HEK293 (cell line): ENCODE results near the gene INPP5A.

Experiments used
- CTCF ChIA-PET: fragments of 350-600 bp; formaldehyde crosslinking; extraction: SDS; loops from one replicate; lab custom pipeline; 2021; ENCODE audit warnings: antibody characterized with exemption; lab: Yijun Ruan, JAX
- POLR2A ChIA-PET: fragments of 300-600 bp; formaldehyde crosslinking; extraction: SDS; loops from one replicate; lab custom pipeline; 2020; ENCODE audit warnings: antibody characterized with exemption, inconsistent platforms; lab: Yijun Ruan, JAX
- H3K27ac ChIP-seq: fragments of 200-500 bp; sonication (Bioruptor generic); 2 replicates; pipeline ENCODE4 v1.5.1; 2014; ENCODE audit warnings: low read depth, low read length, control low read depth, inconsistent platforms; ENCODE audit errors: extremely low read depth
- H3K36me3 ChIP-seq, 2 experiments: fragments of 200-500 bp in 1 of 2; sonication (Bioruptor generic) in 1 of 2; 1 replicate in 1 of 2; 2 replicates in 1 of 2; pipeline ENCODE4 v1.5.1; 2014 to 2017; ENCODE audit warnings: inconsistent platforms in 2 of 2, low read length in 2 of 2; ENCODE audit not compliant: control insufficient read depth in 2 of 2, insufficient read depth in 1 of 2
- H3K4me1 ChIP-seq: fragments of 200-500 bp; sonication (Bioruptor generic); 2 replicates; pipeline ENCODE4 v1.5.1; 2014; ENCODE audit warnings: mild to moderate bottlenecking, low read length, inconsistent platforms; ENCODE audit not compliant: control insufficient read depth, insufficient read depth
- H3K4me3 ChIP-seq: 2 replicates; pipeline ENCODE4 v1.5.1; 2011; ENCODE audit warnings: low read depth, mild to moderate bottlenecking, control low read depth, low read length, moderate library complexity
- H3K9me3 ChIP-seq: fragments of 200-500 bp; sonication (Bioruptor generic); 2 replicates; pipeline ENCODE4 v1.5.1; 2014; ENCODE audit warnings: low read depth, low read length, inconsistent platforms; ENCODE audit not compliant: control insufficient read depth, insufficient read depth
- GFI1B ChIP-seq: fragments of 450-650 bp; formaldehyde crosslinking; IDR thresholded peaks from 2 replicates; pipeline ENCODE4 v1.5.1; 2016; ENCODE audit warnings: missing biosample characterization, missing genetic modification characterization
- GLI2 ChIP-seq: fragments of 450-650 bp; formaldehyde crosslinking; IDR thresholded peaks from 2 replicates; pipeline ENCODE4; 2017; ENCODE audit warnings: missing biosample characterization, missing genetic modification characterization, low read depth, borderline replicate concordance
- GLI4 ChIP-seq: fragments of 450-650 bp; formaldehyde crosslinking; IDR thresholded peaks from 2 replicates; pipeline ENCODE4 v1.5.1; 2016; ENCODE audit warnings: missing biosample characterization, missing genetic modification characterization
- MYNN ChIP-seq: fragments of 450-650 bp; formaldehyde crosslinking; IDR thresholded peaks from 2 replicates; pipeline ENCODE4 v1.5.1; 2016; ENCODE audit warnings: missing biosample characterization, missing genetic modification characterization, borderline replicate concordance
- MZF1 ChIP-seq: fragments of 450-650 bp; formaldehyde crosslinking; IDR thresholded peaks from 2 replicates; pipeline ENCODE4 v1.5.1; 2017; ENCODE audit warnings: missing biosample characterization, missing genetic modification characterization, borderline replicate concordance
- OSR2 ChIP-seq: fragments of 450-650 bp; formaldehyde crosslinking; IDR thresholded peaks from 2 replicates; pipeline ENCODE4 v1.5.1; 2016; ENCODE audit warnings: missing biosample characterization, missing genetic modification characterization
- ZBTB17 ChIP-seq: fragments of 450-650 bp; formaldehyde crosslinking; IDR thresholded peaks from 2 replicates; pipeline ENCODE4 v1.5.1; 2016; ENCODE audit warnings: missing biosample characterization, missing genetic modification characterization
- ZBTB21 ChIP-seq: fragments of 450-650 bp; formaldehyde crosslinking; IDR thresholded peaks from 2 replicates; pipeline ENCODE4 v1.5.1; 2017; ENCODE audit warnings: missing biosample characterization, missing genetic modification characterization
- ZEB2 ChIP-seq: fragments of 450-650 bp; formaldehyde crosslinking; IDR thresholded peaks from 2 replicates; pipeline ENCODE4 v1.5.1; 2016; ENCODE audit warnings: missing biosample characterization, missing genetic modification characterization
- ZNF133 ChIP-seq: fragments of 450-650 bp; formaldehyde crosslinking; IDR thresholded peaks from 2 replicates; pipeline ENCODE4 v1.5.1; 2016; ENCODE audit warnings: missing biosample characterization, missing genetic modification characterization
- ZNF2 ChIP-seq: fragments of 450-650 bp; formaldehyde crosslinking; IDR thresholded peaks from 2 replicates; pipeline ENCODE4 v1.5.1; 2016; ENCODE audit warnings: missing biosample characterization, missing genetic modification characterization
- ZNF350 ChIP-seq: fragments of 450-650 bp; formaldehyde crosslinking; IDR thresholded peaks from 2 replicates; pipeline ENCODE4 v1.5.0; 2017; ENCODE audit warnings: missing biosample characterization, mild to moderate bottlenecking, missing genetic modification characterization
- ZNF37A ChIP-seq: fragments of 450-650 bp; IDR thresholded peaks from 2 replicates; pipeline ENCODE4 v1.5.1; 2018; ENCODE audit warnings: missing biosample characterization, missing genetic modification characterization
- ZNF473 ChIP-seq: fragments of 450-650 bp; formaldehyde crosslinking; IDR thresholded peaks from 2 replicates; pipeline ENCODE4 v1.5.1; 2017; ENCODE audit warnings: missing biosample characterization, missing genetic modification characterization
- ZNF544 ChIP-seq: fragments of 450-650 bp; formaldehyde crosslinking; IDR thresholded peaks from 2 replicates; pipeline ENCODE4 v1.5.0; 2017; ENCODE audit warnings: missing biosample characterization, missing genetic modification characterization
- ZNF548 ChIP-seq: fragments of 450-650 bp; formaldehyde crosslinking; IDR thresholded peaks from 2 replicates; pipeline ENCODE4 v1.5.1; 2016; ENCODE audit warnings: missing biosample characterization, missing genetic modification characterization
- ZNF561 ChIP-seq: fragments of 450-650 bp; IDR thresholded peaks from 2 replicates; pipeline ENCODE4 v1.5.1; 2018; ENCODE audit warnings: missing biosample characterization, missing genetic modification characterization, borderline replicate concordance
- ZNF585B ChIP-seq: fragments of 450-650 bp; formaldehyde crosslinking; IDR thresholded peaks from 2 replicates; pipeline ENCODE4 v1.5.1; 2016; ENCODE audit warnings: missing biosample characterization, missing genetic modification characterization
- ZNF76 ChIP-seq: fragments of 450-650 bp; formaldehyde crosslinking; IDR thresholded peaks from 2 replicates; pipeline ENCODE4; 2016; ENCODE audit warnings: low read depth, missing biosample characterization, missing genetic modification characterization, borderline replicate concordance
- ZNF777 ChIP-seq: fragments of 450-650 bp; formaldehyde crosslinking; IDR thresholded peaks from 2 replicates; pipeline ENCODE4 v1.5.1; 2017; ENCODE audit warnings: missing biosample characterization, missing genetic modification characterization, borderline replicate concordance
- ZNF785 ChIP-seq: fragments of 450-650 bp; formaldehyde crosslinking; IDR thresholded peaks from 2 replicates; pipeline ENCODE4 v1.5.1; 2016; ENCODE audit warnings: missing biosample characterization, missing genetic modification characterization
- ZSCAN23 ChIP-seq: fragments of 450-650 bp; formaldehyde crosslinking; IDR thresholded peaks from 2 replicates; pipeline ENCODE4 v1.5.1; 2016; ENCODE audit warnings: missing biosample characterization, missing genetic modification characterization
- TF ChIP-seq, protein P1 (sequence below): fragments of 450-650 bp; formaldehyde crosslinking; IDR thresholded peaks from 2 replicates; pipeline ENCODE4 v1.5.1; 2017; ENCODE audit warnings: missing biosample characterization, missing genetic modification characterization
- TF ChIP-seq, protein P2 (sequence below): fragments of 450-650 bp; formaldehyde crosslinking; IDR thresholded peaks from 2 replicates; pipeline ENCODE4 v1.5.1; 2016; ENCODE audit warnings: missing biosample characterization, missing genetic modification characterization
- TF ChIP-seq, protein P3 (sequence below): fragments of 450-650 bp; formaldehyde crosslinking; IDR thresholded peaks from 2 replicates; pipeline ENCODE4 v1.5.1; 2017; ENCODE audit warnings: missing biosample characterization, missing genetic modification characterization
- TF ChIP-seq, protein P4 (sequence below): fragments of 450-650 bp; formaldehyde crosslinking; IDR thresholded peaks from 2 replicates; pipeline ENCODE4 v1.5.1; 2016; ENCODE audit warnings: missing biosample characterization, missing genetic modification characterization, low read depth
- TF ChIP-seq, protein P5 (sequence below): fragments of 450-650 bp; formaldehyde crosslinking; IDR thresholded peaks from 2 replicates; pipeline ENCODE4 v1.5.1; 2017; ENCODE audit warnings: missing biosample characterization, missing genetic modification characterization

INPP5A gene

DNA sequence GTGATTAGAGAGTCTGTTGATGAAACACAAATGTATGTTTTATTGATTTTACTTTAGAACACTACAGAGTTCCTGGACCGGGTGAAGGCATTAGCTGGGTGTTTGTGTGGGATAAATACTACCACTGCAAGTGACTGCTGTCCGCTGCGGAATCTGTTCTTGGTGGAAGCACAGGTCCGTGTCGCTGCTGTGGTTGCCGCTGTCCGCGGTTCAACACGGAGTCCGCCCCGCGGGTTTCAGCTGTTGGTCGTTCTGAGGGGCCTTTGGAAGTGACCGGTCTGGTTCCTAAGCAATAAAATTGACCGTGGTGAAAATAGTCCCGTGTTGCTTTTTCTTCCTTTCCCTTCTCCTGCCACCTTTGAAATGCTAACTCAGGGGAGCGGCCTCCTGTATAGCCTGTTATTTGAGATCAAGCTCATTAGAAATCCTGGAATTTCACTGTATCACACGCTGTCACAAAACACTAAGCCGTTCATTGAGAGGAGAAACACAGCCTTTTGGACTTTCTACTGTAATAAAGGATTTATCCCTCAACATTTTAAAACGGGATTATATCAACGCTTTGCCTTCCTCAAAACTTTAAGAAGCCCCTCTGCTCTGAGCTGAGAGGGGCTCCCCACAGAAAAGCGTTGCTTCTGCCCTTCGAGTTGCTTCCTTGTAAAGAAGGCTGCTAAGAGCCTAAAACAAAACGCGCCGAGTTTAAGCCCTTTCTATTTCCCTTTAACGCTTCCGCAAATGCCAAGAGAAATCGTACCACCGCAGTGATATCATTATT lies 245.8 kb downstream of the INPP5A start:
- Histone ChIP-seq H3K36me3 (no peaks in the 10 kb centered on the region), H3K9me3 (no peaks in the 10 kb centered on the region), H3K4me1 (peaks cover 3% of the 10 kb centered on the region), H3K4me3 (no peak overlapping the region), H3K27ac (no peak overlapping the region)
- CTCF ChIA-PET = no interaction called here
- POLR2A ChIA-PET = no interaction called here
- TF ChIP-seq ZEB2 (tag by site-specific recombination) (no peak), ZBTB21 (no peak), MYNN (no peak), GLI2 (tag by site-specific recombination) (no peak), ZNF585B (tag by site-specific recombination) (no peak), ZNF561 (tag by site-specific recombination) (no peak), ZNF37A (no peak), ZBTB17 (tag by site-specific recombination) (no peak), ZNF350 (tag by site-specific recombination) (no peak), ZNF777 (tag by site-specific recombination) (no peak), GFI1B (tag by site-specific recombination) (no peak), GLI4 (tag by site-specific recombination) (no peak), ZNF76 (tag by site-specific recombination) (no peak), OSR2 (no peak), ZNF548 (no peak), ZNF2 (tag by site-specific recombination) (no peak), ZNF133 (tag by site-specific recombination) (no peak)
- TF ChIP-seq, protein P1, sequence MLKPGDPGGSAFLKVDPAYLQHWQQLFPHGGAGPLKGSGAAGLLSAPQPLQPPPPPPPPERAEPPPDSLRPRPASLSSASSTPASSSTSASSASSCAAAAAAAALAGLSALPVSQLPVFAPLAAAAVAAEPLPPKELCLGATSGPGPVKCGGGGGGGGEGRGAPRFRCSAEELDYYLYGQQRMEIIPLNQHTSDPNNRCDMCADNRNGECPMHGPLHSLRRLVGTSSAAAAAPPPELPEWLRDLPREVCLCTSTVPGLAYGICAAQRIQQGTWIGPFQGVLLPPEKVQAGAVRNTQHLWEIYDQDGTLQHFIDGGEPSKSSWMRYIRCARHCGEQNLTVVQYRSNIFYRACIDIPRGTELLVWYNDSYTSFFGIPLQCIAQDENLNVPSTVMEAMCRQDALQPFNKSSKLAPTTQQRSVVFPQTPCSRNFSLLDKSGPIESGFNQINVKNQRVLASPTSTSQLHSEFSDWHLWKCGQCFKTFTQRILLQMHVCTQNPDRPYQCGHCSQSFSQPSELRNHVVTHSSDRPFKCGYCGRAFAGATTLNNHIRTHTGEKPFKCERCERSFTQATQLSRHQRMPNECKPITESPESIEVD (tag by site-specific recombination) = no peak
- TF ChIP-seq, protein P2, sequence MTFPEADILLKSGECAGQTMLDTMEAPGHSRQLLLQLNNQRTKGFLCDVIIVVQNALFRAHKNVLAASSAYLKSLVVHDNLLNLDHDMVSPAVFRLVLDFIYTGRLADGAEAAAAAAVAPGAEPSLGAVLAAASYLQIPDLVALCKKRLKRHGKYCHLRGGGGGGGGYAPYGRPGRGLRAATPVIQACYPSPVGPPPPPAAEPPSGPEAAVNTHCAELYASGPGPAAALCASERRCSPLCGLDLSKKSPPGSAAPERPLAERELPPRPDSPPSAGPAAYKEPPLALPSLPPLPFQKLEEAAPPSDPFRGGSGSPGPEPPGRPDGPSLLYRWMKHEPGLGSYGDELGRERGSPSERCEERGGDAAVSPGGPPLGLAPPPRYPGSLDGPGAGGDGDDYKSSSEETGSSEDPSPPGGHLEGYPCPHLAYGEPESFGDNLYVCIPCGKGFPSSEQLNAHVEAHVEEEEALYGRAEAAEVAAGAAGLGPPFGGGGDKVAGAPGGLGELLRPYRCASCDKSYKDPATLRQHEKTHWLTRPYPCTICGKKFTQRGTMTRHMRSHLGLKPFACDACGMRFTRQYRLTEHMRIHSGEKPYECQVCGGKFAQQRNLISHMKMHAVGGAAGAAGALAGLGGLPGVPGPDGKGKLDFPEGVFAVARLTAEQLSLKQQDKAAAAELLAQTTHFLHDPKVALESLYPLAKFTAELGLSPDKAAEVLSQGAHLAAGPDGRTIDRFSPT = no peak

DNA sequence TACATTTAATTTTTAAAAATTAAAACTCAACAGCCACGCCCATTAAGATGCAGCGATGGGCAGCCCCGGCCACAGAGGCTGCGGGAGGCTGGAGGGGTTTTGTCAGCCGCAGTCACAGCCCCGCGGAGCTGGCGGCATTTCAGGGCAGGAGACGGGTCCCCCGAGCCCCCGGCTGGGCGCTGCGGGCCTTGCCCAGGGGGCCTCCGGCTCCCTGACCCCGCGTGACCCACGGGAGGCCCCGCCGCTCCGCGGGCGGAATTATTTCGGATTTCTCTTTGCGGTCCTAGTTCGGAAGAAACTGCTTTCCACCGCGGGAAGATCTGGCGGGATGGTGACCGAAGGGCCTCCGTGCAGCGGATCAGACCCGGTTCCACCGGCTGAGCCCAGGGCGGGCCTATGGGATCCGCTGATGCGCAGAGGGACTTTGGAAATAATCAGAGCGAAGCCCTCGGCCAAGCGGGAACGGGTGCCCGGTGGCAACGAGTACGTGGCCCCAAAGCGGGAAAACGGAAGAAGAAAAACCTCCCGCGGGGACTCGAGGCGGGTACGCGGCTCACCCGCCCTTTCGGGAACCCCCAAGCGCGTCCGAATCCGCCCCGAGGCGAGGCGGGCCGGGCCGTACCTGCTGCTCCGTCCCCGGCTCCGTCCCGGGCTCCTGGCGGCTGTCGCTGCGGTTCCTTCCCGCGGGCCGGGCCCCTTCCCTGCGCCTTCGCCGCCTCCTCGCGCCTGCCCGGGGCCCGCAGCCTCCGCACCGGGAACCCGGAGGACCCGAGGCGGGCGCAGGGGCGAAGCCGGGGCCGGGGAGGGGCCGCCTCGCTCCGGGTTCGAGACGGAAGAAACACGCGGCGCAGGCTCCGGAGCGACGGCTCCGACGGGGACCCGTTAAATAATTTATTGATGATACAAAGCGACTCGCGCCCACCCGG lies 246.6 kb downstream of the INPP5A start:
- Histone ChIP-seq H3K9me3 (no peaks in the 10 kb centered on the region), H3K4me3 (no peak overlapping the region), H3K4me1 (peaks cover 3% of the 10 kb centered on the region), H3K36me3 (no peaks in the 10 kb centered on the region), H3K27ac (no peak overlapping the region)
- ChIA-PET POLR2A (no interaction called here), CTCF (no interaction called here)
- TF ChIP-seq, protein P3, sequence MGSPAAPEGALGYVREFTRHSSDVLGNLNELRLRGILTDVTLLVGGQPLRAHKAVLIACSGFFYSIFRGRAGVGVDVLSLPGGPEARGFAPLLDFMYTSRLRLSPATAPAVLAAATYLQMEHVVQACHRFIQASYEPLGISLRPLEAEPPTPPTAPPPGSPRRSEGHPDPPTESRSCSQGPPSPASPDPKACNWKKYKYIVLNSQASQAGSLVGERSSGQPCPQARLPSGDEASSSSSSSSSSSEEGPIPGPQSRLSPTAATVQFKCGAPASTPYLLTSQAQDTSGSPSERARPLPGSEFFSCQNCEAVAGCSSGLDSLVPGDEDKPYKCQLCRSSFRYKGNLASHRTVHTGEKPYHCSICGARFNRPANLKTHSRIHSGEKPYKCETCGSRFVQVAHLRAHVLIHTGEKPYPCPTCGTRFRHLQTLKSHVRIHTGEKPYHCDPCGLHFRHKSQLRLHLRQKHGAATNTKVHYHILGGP (tag by site-specific recombination) = no peak
- TF ChIP-seq ZNF473 (tag by site-specific recombination) (no peak), ZSCAN23 (tag by site-specific recombination) (no peak), MZF1 (tag by site-specific recombination) (no peak), ZNF785 (tag by site-specific recombination) (no peak), ZNF544 (tag by site-specific recombination) (no peak), ZBTB21 (no peak)
- TF ChIP-seq, protein P4, sequence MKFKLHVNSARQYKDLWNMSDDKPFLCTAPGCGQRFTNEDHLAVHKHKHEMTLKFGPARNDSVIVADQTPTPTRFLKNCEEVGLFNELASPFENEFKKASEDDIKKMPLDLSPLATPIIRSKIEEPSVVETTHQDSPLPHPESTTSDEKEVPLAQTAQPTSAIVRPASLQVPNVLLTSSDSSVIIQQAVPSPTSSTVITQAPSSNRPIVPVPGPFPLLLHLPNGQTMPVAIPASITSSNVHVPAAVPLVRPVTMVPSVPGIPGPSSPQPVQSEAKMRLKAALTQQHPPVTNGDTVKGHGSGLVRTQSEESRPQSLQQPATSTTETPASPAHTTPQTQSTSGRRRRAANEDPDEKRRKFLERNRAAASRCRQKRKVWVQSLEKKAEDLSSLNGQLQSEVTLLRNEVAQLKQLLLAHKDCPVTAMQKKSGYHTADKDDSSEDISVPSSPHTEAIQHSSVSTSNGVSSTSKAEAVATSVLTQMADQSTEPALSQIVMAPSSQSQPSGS (tag by site-specific recombination) = no peak
- TF ChIP-seq, protein P5, sequence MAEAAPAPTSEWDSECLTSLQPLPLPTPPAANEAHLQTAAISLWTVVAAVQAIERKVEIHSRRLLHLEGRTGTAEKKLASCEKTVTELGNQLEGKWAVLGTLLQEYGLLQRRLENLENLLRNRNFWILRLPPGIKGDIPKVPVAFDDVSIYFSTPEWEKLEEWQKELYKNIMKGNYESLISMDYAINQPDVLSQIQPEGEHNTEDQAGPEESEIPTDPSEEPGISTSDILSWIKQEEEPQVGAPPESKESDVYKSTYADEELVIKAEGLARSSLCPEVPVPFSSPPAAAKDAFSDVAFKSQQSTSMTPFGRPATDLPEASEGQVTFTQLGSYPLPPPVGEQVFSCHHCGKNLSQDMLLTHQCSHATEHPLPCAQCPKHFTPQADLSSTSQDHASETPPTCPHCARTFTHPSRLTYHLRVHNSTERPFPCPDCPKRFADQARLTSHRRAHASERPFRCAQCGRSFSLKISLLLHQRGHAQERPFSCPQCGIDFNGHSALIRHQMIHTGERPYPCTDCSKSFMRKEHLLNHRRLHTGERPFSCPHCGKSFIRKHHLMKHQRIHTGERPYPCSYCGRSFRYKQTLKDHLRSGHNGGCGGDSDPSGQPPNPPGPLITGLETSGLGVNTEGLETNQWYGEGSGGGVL (tag by site-specific recombination) = no peak
